Astrocyte (in vitro differentiated cells and primary cell): ENCODE data around the gene CCND1. TPM values are rescaled to one million over a fixed set of nuclear protein-coding genes. Genes with fewer than 3 reads are reported as not detected.

Experiments used
- DNase-seq: peaks from one replicate; pipeline ENCODE4 v3.0.0-alpha.2; 2010; ENCODE audit warnings: low read depth
- FAIRE-seq: peaks from 2 replicates; lab custom pipeline; 2011; peaks lifted over from hg19 to GRCh38; lab: Jason Lieb, UNC
- H2AFZ ChIP-seq: 2 replicates; pipeline ENCODE4 v1.6.0; 2012; ENCODE audit warnings: low read depth, low read length, inconsistent platforms
- H3K27ac ChIP-seq: 2 replicates; pipeline ENCODE4 v1.5.1; 2011; ENCODE audit warnings: low read depth, low read length, inconsistent platforms
- H3K27me3 ChIP-seq: 2 replicates; pipeline ENCODE4 v1.6.0; 2011; ENCODE audit warnings: low read length, inconsistent platforms; ENCODE audit not compliant: insufficient read depth
- H3K36me3 ChIP-seq: 2 replicates; pipeline ENCODE4 v1.5.1; 2011; ENCODE audit warnings: low read length, inconsistent platforms; ENCODE audit not compliant: insufficient read depth
- H3K4me1 ChIP-seq: 2 replicates; pipeline ENCODE4 v1.5.1; 2011; ENCODE audit warnings: low read length, inconsistent platforms; ENCODE audit not compliant: insufficient read depth
- H3K4me2 ChIP-seq: 2 replicates; pipeline ENCODE4 v1.6.0; 2012; ENCODE audit warnings: low read length, inconsistent platforms
- H3K4me3 ChIP-seq: 2 replicates; pipeline ENCODE4 v1.5.1; 2011; ENCODE audit warnings: low read depth, mild to moderate bottlenecking, low read length, inconsistent platforms; ENCODE audit not compliant: insufficient read depth
- H3K79me2 ChIP-seq: 2 replicates; pipeline ENCODE4 v1.6.0; 2012; ENCODE audit warnings: mild to moderate bottlenecking, low read length, inconsistent platforms; ENCODE audit not compliant: insufficient read depth
- H3K9ac ChIP-seq: 2 replicates; pipeline ENCODE4 v1.6.0; 2012; ENCODE audit warnings: mild to moderate bottlenecking, low read length, inconsistent platforms
- H3K9me3 ChIP-seq: 2 replicates; pipeline ENCODE4 v1.5.1; 2012; ENCODE audit warnings: low read depth, mild to moderate bottlenecking, low read length, inconsistent platforms; ENCODE audit not compliant: insufficient read depth
- H4K20me1 ChIP-seq: 2 replicates; pipeline ENCODE4 v1.6.0; 2012; ENCODE audit warnings: low read length, inconsistent platforms; ENCODE audit not compliant: insufficient read depth
- H3K27ac Mint-ChIP-seq: one replicate; pipeline ENCODE4 v1.8.0; 2021; ENCODE audit warnings: mild to moderate bottlenecking, mixed read lengths; ENCODE audit not compliant: unreplicated experiment
- H3K27me3 Mint-ChIP-seq: one replicate; pipeline ENCODE4 v1.8.0; 2021; ENCODE audit warnings: low read depth, mixed read lengths; ENCODE audit not compliant: unreplicated experiment
- H3K36me3 Mint-ChIP-seq: one replicate; pipeline ENCODE4 v1.8.0; 2021; ENCODE audit warnings: low read depth, mixed read lengths; ENCODE audit not compliant: unreplicated experiment
- H3K4me1 Mint-ChIP-seq: one replicate; pipeline ENCODE4 v1.8.0; 2021; ENCODE audit warnings: low read depth, mixed read lengths; ENCODE audit not compliant: unreplicated experiment
- H3K4me3 Mint-ChIP-seq: one replicate; pipeline ENCODE4 v1.8.0; 2021; ENCODE audit warnings: mild to moderate bottlenecking, moderate library complexity, mixed read lengths; ENCODE audit not compliant: unreplicated experiment
- H3K9me3 Mint-ChIP-seq: one replicate; pipeline ENCODE4 v1.8.0; 2021; ENCODE audit warnings: mild to moderate bottlenecking, mixed read lengths; ENCODE audit not compliant: unreplicated experiment
- CTCF ChIP-seq: IDR thresholded peaks from 2 replicates; pipeline ENCODE4 v1.5.1; 2011; ENCODE audit warnings: low read depth, mild to moderate bottlenecking, inconsistent platforms, low read length, moderate library complexity; ENCODE audit not compliant: insufficient read depth
- EZH2 ChIP-seq: IDR thresholded peaks from 2 replicates; pipeline ENCODE4 v1.6.1; 2012; ENCODE audit warnings: mild to moderate bottlenecking, low read length, inconsistent platforms; ENCODE audit not compliant: insufficient read depth
- total RNA-seq: library from RNA; stranded (reverse); gene quantifications from 2 replicates; pipeline ENCODE4 v1.2.1, GENCODE V29; 2021

CCND1 gene
- total RNA-seq, 1 donor from 2014 or later = 482 TPM

- no peak overlapping the region for H3K27ac ChIP-seq
- H2AFZ ChIP-seq = no peak overlapping the region
- no peaks in the 10 kb centered on the region for H3K9me3 ChIP-seq
- H3K27me3 ChIP-seq = peaks cover 37% of the 10 kb centered on the region
- Mint-ChIP-seq H3K27ac (no peak overlapping the region), H3K4me1 (peaks cover 7% of the 10 kb centered on the region), H3K9me3 (no peaks in the 10 kb centered on the region), H3K36me3 (no peaks in the 10 kb centered on the region), H3K4me3 (no peak overlapping the region), H3K27me3 (peaks cover 50% of the 10 kb centered on the region)
- H3K4me2 ChIP-seq = no peak overlapping the region
- no peak for DNase-seq
- no peaks in the 10 kb centered on the region for H3K36me3 ChIP-seq
- H4K20me1 ChIP-seq = no peaks in the 10 kb centered on the region
- H3K79me2 ChIP-seq = no peaks in the 10 kb centered on the region
- FAIRE-seq = no peak
- no peak for TF ChIP-seq CTCF
- TF ChIP-seq EZH2 = no peak
- H3K9ac ChIP-seq = no peak overlapping the region
- peaks cover 4% of the 10 kb centered on the region for H3K4me1 ChIP-seq
- H3K4me3 ChIP-seq = no peak overlapping the region
Measured at GRCh38 chr11:69698362-69698761, 57.4 kb downstream of the CCND1 start.

DNA sequence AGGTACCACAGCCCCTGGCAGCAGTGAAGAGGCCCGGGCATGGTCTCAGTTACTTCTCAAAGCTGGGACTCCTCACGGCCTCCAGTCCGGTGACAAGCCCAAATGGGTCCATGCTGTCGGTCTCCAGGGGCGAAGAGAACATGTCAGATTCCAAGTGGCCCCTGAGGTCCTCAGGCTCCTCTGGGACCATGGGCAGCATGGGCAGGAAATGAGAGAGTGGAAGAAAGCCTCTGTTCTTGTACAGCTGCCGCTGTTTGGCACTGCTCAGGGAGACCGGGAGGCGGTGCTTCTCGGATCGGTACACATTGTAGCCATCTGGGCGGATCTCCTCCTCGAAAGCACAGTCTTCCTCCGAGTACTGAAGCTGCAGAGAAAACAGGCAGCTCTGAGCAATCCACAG lies 58.3 kb downstream of the CCND1 start:
- no peaks in the 10 kb centered on the region for H3K36me3 ChIP-seq
- FAIRE-seq = no peak
- Mint-ChIP-seq H3K36me3 (no peaks in the 10 kb centered on the region), H3K4me3 (no peak overlapping the region), H3K9me3 (no peaks in the 10 kb centered on the region), H3K27me3 (peaks cover 47% of the 10 kb centered on the region), H3K4me1 (peaks cover 7% of the 10 kb centered on the region), H3K27ac (no peak overlapping the region)
- TF ChIP-seq CTCF (no peak), EZH2 (no peak)
- H2AFZ ChIP-seq = no peak overlapping the region
- no peak overlapping the region for H3K9ac ChIP-seq
- H3K4me3 ChIP-seq = no peak overlapping the region
- H3K4me1 ChIP-seq = peaks cover 4% of the 10 kb centered on the region
- no peaks in the 10 kb centered on the region for H4K20me1 ChIP-seq
- H3K27ac ChIP-seq = no peak overlapping the region
- no peaks in the 10 kb centered on the region for H3K79me2 ChIP-seq
- no peaks in the 10 kb centered on the region for H3K9me3 ChIP-seq
- no peak overlapping the region for H3K4me2 ChIP-seq
- peaks cover 37% of the 10 kb centered on the region for H3K27me3 ChIP-seq
- DNase-seq = no peak

GRCh38 chr11:69700278-69701140 lies 59.6 kb downstream of the CCND1 start:
- Mint-ChIP-seq H3K9me3 (no peaks in the 10 kb centered on the region), H3K4me1 (peaks cover 7% of the 10 kb centered on the region), H3K4me3 (no peak overlapping the region), H3K36me3 (no peaks in the 10 kb centered on the region), H3K27ac (peak overlapping the region; percentile 41), H3K27me3 (peaks cover 49% of the 10 kb centered on the region)
- Histone ChIP-seq H2AFZ (peak overlapping the region; percentile 6), H3K9ac (no peak overlapping the region), H3K4me2 (peak overlapping the region; percentile 32), H3K27me3 (peaks cover 35% of the 10 kb centered on the region), H3K4me1 (peaks cover 4% of the 10 kb centered on the region), H3K9me3 (no peaks in the 10 kb centered on the region), H4K20me1 (no peaks in the 10 kb centered on the region), H3K36me3 (no peaks in the 10 kb centered on the region), H3K79me2 (no peaks in the 10 kb centered on the region), H3K27ac (no peak overlapping the region), H3K4me3 (no peak overlapping the region)
- DNase-seq (peak; percentile 25), FAIRE-seq (no peak)
- TF ChIP-seq EZH2 (no peak), CTCF (no peak)
